ENCODE measurements around the gene FAT2.

- TF ChIP-seq CTCF (IDR thresholded peaks at IDR 0.05; ENCODE audit: low read depth, low read length) (no peak), EZH2phosphoT487 (IDR thresholded peaks at IDR 0.05; ENCODE audit: low read depth) (no peak)
Measured at GRCh38 chr5:151569132-151570046, 21.7 kb downstream of the FAT2 start.
